ENCODE measurements around the gene IL4R. TPM values are rescaled to one million over a fixed set of nuclear protein-coding genes. Genes with fewer than 3 reads are reported as not detected.

Gene IL4R
- total RNA-seq, 4 donors from 2014 or later: 19.2 to 43.3 (median 39.3) TPM

- DNase-seq (ENCODE audit: low spot score in 2 of 2): no peak
- 86 to 92% methylated on average over 9 of the region's 9 CpGs for WGBS, 2 donors
- H3K27me3 ChIP-seq: no peaks in the 10 kb centered on the region
- H3K4me3 ChIP-seq: no peak overlapping the region
- TF ChIP-seq EP300 (IDR thresholded peaks at IDR 0.05) (no peak), POLR2A (IDR thresholded peaks at IDR 0.05) (no peak), CTCF (IDR thresholded peaks at IDR 0.05) (no peak)
- H3K36me3 ChIP-seq: no peaks in the 10 kb centered on the region
- H3K4me1 ChIP-seq: peaks cover 0 to 37% (median 26%) of the 10 kb centered on the region in 4 donors
- H3K9me3 ChIP-seq: no peaks in the 10 kb centered on the region
- peak overlapping the region in 1 of 4 donors; percentile 62 for H3K27ac ChIP-seq
These were observed 9.3 kb downstream of the IL4R start for GRCh38 chr16:27322858-27323780.

- Histone ChIP-seq H3K4me3 (no peak overlapping the region), H3K4me1 (peaks cover 0 to 33% (median 27%) of the 10 kb centered on the region in 4 donors), H3K27ac (peak overlapping the region in 3 of 4 donors; percentile 1 to 89 (median 36)), H3K36me3 (no peaks in the 10 kb centered on the region), H3K27me3 (no peaks in the 10 kb centered on the region), H3K9me3 (no peaks in the 10 kb centered on the region)
- no peak for TF ChIP-seq EP300 (IDR thresholded peaks at IDR 0.05)
- TF ChIP-seq CTCF (IDR thresholded peaks at IDR 0.05): no peak
- no peak for TF ChIP-seq POLR2A (IDR thresholded peaks at IDR 0.05)
- no peak for DNase-seq (ENCODE audit: low spot score in 2 of 2)
- WGBS, 2 donors: 78 to 80% methylated on average over 13 of the region's 13 CpGs
These were observed 10.2 kb downstream of the IL4R start for GRCh38 chr16:27323781-27324561.

GRCh38 chr16:27324851-27325301, 11.1 kb downstream of the IL4R start:
- WGBS, 2 donors: 72 to 82% methylated on average over 12 of the region's 12 CpGs
- Histone ChIP-seq H3K27ac (peak overlapping the region in 3 of 4 donors; percentile 1 to 89 (median 85)), H3K36me3 (no peaks in the 10 kb centered on the region), H3K27me3 (no peaks in the 10 kb centered on the region), H3K9me3 (no peaks in the 10 kb centered on the region), H3K4me1 (peaks cover 0 to 36% (median 28%) of the 10 kb centered on the region in 4 donors), H3K4me3 (no peak overlapping the region)
- TF ChIP-seq CTCF (IDR thresholded peaks at IDR 0.05) (no peak), POLR2A (IDR thresholded peaks at IDR 0.05) (no peak), EP300 (IDR thresholded peaks at IDR 0.05) (no peak)
- no peak for DNase-seq (ENCODE audit: low spot score in 2 of 2)

DNA sequence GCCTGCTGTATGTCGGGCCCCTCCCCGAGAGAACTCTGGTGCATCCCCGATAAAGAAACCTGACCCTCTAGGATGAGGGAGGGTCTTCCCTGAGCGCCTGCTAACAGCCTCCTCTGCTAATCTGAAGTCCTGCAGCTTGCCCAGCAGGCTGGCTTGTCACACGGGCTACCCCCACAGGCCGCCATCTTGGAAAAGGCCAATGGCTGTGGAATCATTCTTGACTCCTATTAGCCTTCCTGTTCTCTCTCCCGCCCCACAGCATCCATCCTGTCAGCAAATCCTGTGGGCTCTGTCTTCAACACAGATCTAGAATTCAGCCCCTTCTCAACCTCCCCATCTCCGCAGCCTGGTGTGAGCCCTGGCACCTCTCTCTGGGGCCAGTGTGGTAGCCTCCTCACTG, 12.0 kb downstream of the IL4R start:
- DNase-seq (ENCODE audit: low spot score in 2 of 2): no peak
- Histone ChIP-seq H3K9me3 (no peaks in the 10 kb centered on the region), H3K36me3 (no peaks in the 10 kb centered on the region), H3K4me3 (no peak overlapping the region), H3K27ac (peak overlapping the region in 3 of 4 donors; percentile 79 to 89 (median 85)), H3K27me3 (no peaks in the 10 kb centered on the region), H3K4me1 (peaks cover 0 to 36% (median 27%) of the 10 kb centered on the region in 4 donors)
- TF ChIP-seq POLR2A (IDR thresholded peaks at IDR 0.05): no peak
- no peak for TF ChIP-seq CTCF (IDR thresholded peaks at IDR 0.05)
- TF ChIP-seq EP300 (IDR thresholded peaks at IDR 0.05): no peak
- 80 to 86% methylated on average over 8 of the region's 8 CpGs for WGBS, 2 donors
